HCT116 (cell line): Measurements from ENCODE around the gene SIAH2.

Experiments used
- CEBPB ChIP-seq: IDR thresholded peaks from 2 replicates; pipeline ENCODE4 v1.6.1; 2012; ENCODE audit warnings: low read depth
- CTCF ChIP-seq, 3 experiments: fragments of 200-600 bp in 1 of 3; sonication (generic) in 1 of 3; IDR thresholded peaks in 2 of 3; conservative IDR thresholded peaks in 1 of 3; 2 replicates each; pipeline ENCODE4 v1.5.1; 2012 to 2017; ENCODE audit warnings: low read depth in 2 of 3, low read length in 2 of 3, antibody characterized with exemption in 1 of 3, borderline replicate concordance in 1 of 3, control low read depth in 1 of 3, mild to moderate bottlenecking in 1 of 3, mixed read lengths in 1 of 3, mixed run types in 1 of 3, moderate library complexity in 1 of 3; ENCODE audit not compliant: insufficient read depth in 1 of 3
- EZH2 ChIP-seq: fragments of 200-600 bp; sonication (generic); IDR thresholded peaks from 2 replicates; pipeline ENCODE4 v1.6.1; 2017; ENCODE audit warnings: antibody characterized with exemption, mixed run types
- JUND ChIP-seq: IDR thresholded peaks from 2 replicates; pipeline ENCODE4 v1.6.1; 2012
- POLR2AphosphoS5 ChIP-seq: IDR thresholded peaks from 2 replicates; pipeline ENCODE4 v1.6.1; 2011; ENCODE audit warnings: mild to moderate bottlenecking, low read depth, low read length, moderate library complexity
- SIN3A ChIP-seq: IDR thresholded peaks from 2 replicates; pipeline ENCODE4 v1.6.1; 2012; ENCODE audit warnings: low read depth
- TCF7L2 ChIP-seq: IDR thresholded peaks from 2 replicates; pipeline ENCODE4 v1.7.0; 2011; ENCODE audit warnings: borderline replicate concordance, inconsistent platforms; ENCODE audit not compliant: insufficient read depth, insufficient read length; ENCODE audit errors: extremely low read depth
- YY1 ChIP-seq: IDR thresholded peaks from 2 replicates; pipeline ENCODE4 v1.6.1; 2011; ENCODE audit warnings: low read length, low read depth, moderate library complexity, mild to moderate bottlenecking; ENCODE audit not compliant: insufficient replicate concordance; ENCODE audit errors: extremely low read depth
- ZBTB33 ChIP-seq: IDR thresholded peaks from 2 replicates; pipeline ENCODE4 v1.6.1; 2011; ENCODE audit warnings: mild to moderate bottlenecking, low read length, moderate library complexity; ENCODE audit not compliant: insufficient replicate concordance; ENCODE audit errors: extremely low read depth
- ZNF274 ChIP-seq: fragments of 200-500 bp; sonication (Bioruptor generic); IDR thresholded peaks from 2 replicates; pipeline ENCODE4 v1.6.1; 2014; ENCODE audit warnings: mild to moderate bottlenecking, low read depth, low read length, inconsistent platforms

- TF ChIP-seq TCF7L2 (no peak), CTCF (IDR thresholded peaks at IDR 0.05 in 2 of 3, conservative IDR thresholded peaks at IDR 0.05 in 1 of 3; ENCODE audit: borderline replicate concordance in 1 of 3, insufficient read depth in 1 of 3, low read depth in 2 of 3, low read length in 2 of 3) (no peak), JUND (no peak), POLR2AphosphoS5 (no peak), ZNF274 (no peak), SIN3A (no peak), CEBPB (no peak), EZH2 (no peak), YY1 (no peak), ZBTB33 (no peak)
Measured at GRCh38 chr3:150757364-150757763, 5.6 kb downstream of the SIAH2 start.
